H1 (cell line): ENCODE results near the gene VAV2. TPM values are rescaled to one million over a fixed set of nuclear protein-coding genes. Genes with fewer than 3 reads are reported as not detected.
A peak's percentile ranks its signal among the peaks of the same experiment; 100 is the strongest.

Experiments
- CTCF ChIA-PET: fragments of 300-600 bp; sonication (Branson Sonifier 250); formaldehyde crosslinking; loops from one replicate; lab custom pipeline; 2021; ENCODE audit not compliant: partially characterized antibody; lab: Charles Lee
- POLR2A ChIA-PET: fragments of 300-600 bp; sonication (Branson Sonifier 250); formaldehyde crosslinking; loops from one replicate; lab custom pipeline; 2021; ENCODE audit warnings: inconsistent platforms; ENCODE audit not compliant: partially characterized antibody; lab: Charles Lee
- DNase-seq, 2 experiments: peaks; one replicate each; pipeline versions ENCODE4 v3.0.0 to v3.0.0-alpha.2; 2010 to 2022; ENCODE audit warnings: low spot score in 2 of 2, low read depth in 1 of 2, mixed read lengths in 1 of 2
- FAIRE-seq: peaks from 2 replicates; lab custom pipeline; 2011; peaks lifted over from hg19 to GRCh38; lab: Jason Lieb, UNC
- H2AFZ ChIP-seq: 2 replicates; pipeline ENCODE4 v1.8.1; 2012; ENCODE audit warnings: low read length, inconsistent platforms
- H2AK5ac ChIP-seq: 2 replicates; pipeline ENCODE4 v1.6.1; 2013; ENCODE audit warnings: low read depth, low read length
- H2BK120ac ChIP-seq: replicated peaks from 2 replicates; pipeline ENCODE3; 2013; ENCODE audit warnings: low read depth, low read length, inconsistent platforms
- H2BK12ac ChIP-seq: 2 replicates; pipeline ENCODE4 v1.6.1; 2013; ENCODE audit warnings: low read depth, low read length
- H2BK15ac ChIP-seq: 2 replicates; pipeline ENCODE4 v1.6.1; 2013; ENCODE audit warnings: low read length
- H2BK20ac ChIP-seq: 2 replicates; pipeline ENCODE4 v1.6.1; 2013; ENCODE audit warnings: low read length
- H2BK5ac ChIP-seq: 2 replicates; pipeline ENCODE4 v1.6.1; 2013; ENCODE audit warnings: low read depth, low read length
- H3K14ac ChIP-seq: 2 replicates; pipeline ENCODE4 v1.6.1; 2013; ENCODE audit warnings: inconsistent platforms; ENCODE audit not compliant: insufficient read length
- H3K18ac ChIP-seq: 2 replicates; pipeline ENCODE4 v1.6.1; 2013; ENCODE audit warnings: low read length; ENCODE audit errors: extremely low read depth
- H3K23ac ChIP-seq: 2 replicates; pipeline ENCODE4 v1.6.1; 2013; ENCODE audit warnings: inconsistent platforms; ENCODE audit not compliant: insufficient read length
- H3K23me2 ChIP-seq: 2 replicates; pipeline ENCODE4 v1.6.1; 2013; ENCODE audit warnings: low read depth, low read length
- H3K27ac ChIP-seq: 2 replicates; pipeline ENCODE4 v1.6.1; 2011; ENCODE audit warnings: low read depth, low read length, inconsistent platforms
- H3K27me3 ChIP-seq, 4 experiments: replicated peaks in 1 of 4; 1 replicate in 1 of 4; 2 replicates in 3 of 4; pipeline versions ENCODE4 v1.6.1 to v1.8.1; 2011 to 2013; ENCODE audit warnings: low read length in 3 of 4, mild to moderate bottlenecking in 3 of 4, inconsistent platforms in 2 of 4, mixed read lengths in 2 of 4, moderate library complexity in 1 of 4; ENCODE audit not compliant: control insufficient read depth in 3 of 4, insufficient read depth in 3 of 4; ENCODE audit errors: extremely low read depth in 1 of 4
- H3K36me3 ChIP-seq, 4 experiments: 2 replicates each; pipeline versions ENCODE4 v1.6.1 to v1.8.1; 2011 to 2013; ENCODE audit warnings: mild to moderate bottlenecking in 4 of 4, low read length in 3 of 4, moderate library complexity in 2 of 4, control low read depth in 1 of 4, inconsistent platforms in 1 of 4; ENCODE audit not compliant: insufficient read depth in 4 of 4, control insufficient read depth in 2 of 4
- H3K4ac ChIP-seq: replicated peaks from 2 replicates; pipeline ENCODE3; 2013; ENCODE audit warnings: low read length, low read depth, mixed read lengths, inconsistent platforms; ENCODE audit not compliant: insufficient read length
- H3K4me1 ChIP-seq, 4 experiments: replicated peaks in 1 of 4; 1 replicate in 1 of 4; 2 replicates in 3 of 4; pipeline versions ENCODE4 v1.6.1 to v1.8.1; 2011 to 2013; ENCODE audit warnings: low read length in 3 of 4, inconsistent platforms in 2 of 4, mixed read lengths in 1 of 4; ENCODE audit not compliant: insufficient read depth in 4 of 4, control insufficient read depth in 3 of 4
- H3K4me2 ChIP-seq, 2 experiments: 2 replicates each; pipeline versions ENCODE4 v1.6.1 to v1.8.1; 2011 to 2013; ENCODE audit warnings: low read depth in 2 of 2, low read length in 2 of 2, control low read depth in 1 of 2, inconsistent platforms in 1 of 2, mild to moderate bottlenecking in 1 of 2; ENCODE audit not compliant: insufficient read depth in 1 of 2
- H3K4me3 ChIP-seq, 4 experiments: fragments of 200-600, 300-600 bp in 1 of 4; sonication (generic), shearing (Covaris generic), sonication (Bioruptor Twin) in 1 of 4; 2 replicates each; pipeline versions ENCODE4 v1.5.1 to v1.8.1; 2011 to 2016; ENCODE audit warnings: low read length in 4 of 4, low read depth in 3 of 4, control low read depth in 2 of 4, inconsistent platforms in 2 of 4, mild to moderate bottlenecking in 2 of 4, mixed read lengths in 1 of 4, moderate library complexity in 1 of 4; ENCODE audit not compliant: insufficient read depth in 2 of 4; ENCODE audit errors: extremely low read depth in 1 of 4
- H3K56ac ChIP-seq: replicated peaks from 2 replicates; pipeline ENCODE3; 2013; ENCODE audit warnings: low read depth, mild to moderate bottlenecking, mixed read lengths, low read length, inconsistent platforms; ENCODE audit not compliant: insufficient read length
- H3K79me1 ChIP-seq: 2 replicates; pipeline ENCODE4 v1.6.1; 2013; ENCODE audit warnings: low read depth, low read length, control low read depth
- H3K79me2 ChIP-seq, 2 experiments: 2 replicates each; pipeline versions ENCODE4 v1.6.1 to v1.8.1; 2012 to 2013; ENCODE audit warnings: low read length in 2 of 2, mild to moderate bottlenecking in 2 of 2, inconsistent platforms in 1 of 2; ENCODE audit not compliant: insufficient read depth in 2 of 2, control insufficient read depth in 1 of 2
- H3K9ac ChIP-seq, 4 experiments: replicated peaks in 1 of 4; 1 replicate in 1 of 4; 2 replicates in 3 of 4; pipeline versions ENCODE4 v1.6.1 to v1.8.1; 2011 to 2013; ENCODE audit warnings: low read depth in 3 of 4, low read length in 3 of 4, control low read depth in 2 of 4, mild to moderate bottlenecking in 2 of 4, moderate library complexity in 2 of 4, inconsistent platforms in 1 of 4; ENCODE audit errors: extremely low read depth in 1 of 4
- H3K9me3 ChIP-seq, 2 experiments: 2 replicates each; pipeline versions ENCODE4 v1.6.1 to v1.8.1; 2012 to 2013; ENCODE audit warnings: mild to moderate bottlenecking in 2 of 2, moderate library complexity in 2 of 2, control low read depth in 1 of 2, inconsistent platforms in 1 of 2, low read depth in 1 of 2, low read length in 1 of 2, mixed read lengths in 1 of 2; ENCODE audit not compliant: insufficient read depth in 2 of 2
- H4K20me1 ChIP-seq, 2 experiments: replicated peaks in 1 of 2; 2 replicates each; pipeline versions ENCODE3 to v1.8.1; 2011 to 2013; ENCODE audit warnings: inconsistent platforms in 2 of 2, low read length in 2 of 2, mild to moderate bottlenecking in 1 of 2; ENCODE audit not compliant: insufficient read depth in 2 of 2, control insufficient read depth in 1 of 2
- H4K5ac ChIP-seq: 2 replicates; pipeline ENCODE4 v1.6.1; 2013; ENCODE audit warnings: low read length, low read depth, mixed read lengths, inconsistent platforms; ENCODE audit not compliant: insufficient read length
- H4K8ac ChIP-seq: 2 replicates; pipeline ENCODE4 v1.8.0; 2013; ENCODE audit warnings: mild to moderate bottlenecking, moderate library complexity, low read length, inconsistent platforms; ENCODE audit not compliant: insufficient read depth; ENCODE audit errors: extremely low read depth
- H4K91ac ChIP-seq: replicated peaks from 2 replicates; pipeline ENCODE3; 2013; ENCODE audit warnings: low read length, mixed read lengths, inconsistent platforms; ENCODE audit not compliant: insufficient read length
- CTBP2 ChIP-seq: IDR thresholded peaks from 2 replicates; pipeline ENCODE4 v1.7.0; 2011; ENCODE audit warnings: borderline replicate concordance, mild to moderate bottlenecking, moderate library complexity, mixed read lengths, low read length; ENCODE audit not compliant: insufficient read depth, insufficient read length
- EP300 ChIP-seq, 2 experiments: IDR thresholded peaks; 1 replicate in 1 of 2; 2 replicates in 1 of 2; pipeline ENCODE4 v1.6.1; 2011 to 2012; ENCODE audit warnings: low read depth in 2 of 2, low read length in 2 of 2, mild to moderate bottlenecking in 2 of 2, borderline replicate concordance in 1 of 2, inconsistent platforms in 1 of 2, moderate library complexity in 1 of 2
- GTF2F1 ChIP-seq: IDR thresholded peaks from 2 replicates; pipeline ENCODE4 v1.6.1; 2012; ENCODE audit warnings: low read depth, low read length, improper control_type of control experiment, borderline replicate concordance
- MAFK ChIP-seq: IDR thresholded peaks from 2 replicates; pipeline ENCODE4 v1.6.1; 2012; ENCODE audit warnings: low read depth, mild to moderate bottlenecking, improper control_type of control experiment, low read length
- POLR2AphosphoS5 ChIP-seq: IDR thresholded peaks from 2 replicates; pipeline ENCODE4 v1.6.1; 2011; ENCODE audit warnings: low read depth, low read length
- SIRT6 ChIP-seq: IDR thresholded peaks from one replicate; pipeline ENCODE4 v1.7.1; 2012; ENCODE audit warnings: low read length, inconsistent platforms
- TAF7 ChIP-seq: optimal IDR thresholded peaks from 2 replicates; pipeline ENCODE3; 2011; ENCODE audit warnings: low read depth, mild to moderate bottlenecking, inconsistent platforms, low read length, moderate library complexity, borderline replicate concordance
- WGBS, 2 experiments: shearing (Covaris generic) in 1 of 2; methylation state at CpG; one replicate each; pipeline versions ENCODE4 v1.1.6 to v1.1.7; 2013 to 2015; ENCODE audit warnings: low lambda C conversion rate in 2 of 2, mixed read lengths in 2 of 2, inconsistent platforms in 1 of 2, low coverage in 1 of 2, missing lambda C conversion rate in 1 of 2; ENCODE audit not compliant: insufficient replicate concordance in 2 of 2, insufficient coverage in 1 of 2, insufficient read length in 1 of 2; ENCODE audit errors: extremely low coverage in 1 of 2, missing lambda C conversion rate in 1 of 2; 5-methylcytosine and 5-hydroxymethylcytosine counted together
- polyA plus RNA-seq, 7 experiments: library from polyadenylated mRNA; depleted of rRNA in 3 of 7; stranded (reverse) in 5 of 7; unstranded in 2 of 7; fragments of >200 nt in 5 of 7; fragments of 200-250 nt in 2 of 7; gene quantifications; 1 replicate in 5 of 7; 2 replicates in 1 of 7; 4 replicates in 1 of 7; pipeline versions ENCODE4 v1.2.1 to v1.2.3, GENCODE V29; 2011 to 2013; ENCODE audit warnings: missing spikeins in 2 of 7, mixed read lengths in 2 of 7
- total RNA-seq: library from RNA; stranded (reverse); fragmentation: NEBNext Ultra II Directional; extraction: Animal tissue kit (Norgen Biotek cat#: 25700); gene quantifications from 2 replicates; pipeline ENCODE4 v1.2.1, GENCODE V29; 2021
- TF ChIP-seq, protein P1 (sequence below): IDR thresholded peaks from 2 replicates; pipeline ENCODE4 v1.6.1; 2011; ENCODE audit warnings: low read depth, mild to moderate bottlenecking, low read length; ENCODE audit not compliant: insufficient read depth

The VAV2 gene
- total and polyA plus RNA-seq, 2 of the 8 experiments (the other 6 are each of a cell fraction or from before 2014, with no cell fraction given): 13.6 to 37.6 TPM

GRCh38 chr9:133881671-133882381 lies 110.3 kb downstream of the VAV2 start:
- Histone ChIP-seq H2BK12ac (peak overlapping the region; percentile 68; the same call in 1 of the 2 replicates), H3K56ac (no peak overlapping the region), H2BK20ac (0 out of 2 replicates have a peak overlapping the region, but pooled peaks have one; percentile 55), H3K79me2 (peaks cover 0 to 68% of the 10 kb centered on the region in 2 experiments; a peak in 2 of 4 replicates), H4K20me1 (peaks cover 4 to 6% of the 10 kb centered on the region in 2 experiments), H4K8ac (0 out of 2 replicates have a peak overlapping the region, but pooled peaks have one; percentile 41), H3K18ac (peak overlapping the region; percentile 78), H2AFZ (no peak overlapping the region), H3K4me3 (no peak overlapping the region), H2BK15ac (0 out of 2 replicates have a peak overlapping the region, but pooled peaks have one; percentile 31), H4K5ac (no peak overlapping the region), H2AK5ac (peak overlapping the region; percentile 95; the same call in 1 of the 2 replicates), H2BK120ac (no peak overlapping the region), H3K4ac (no peak overlapping the region), H3K79me1 (peaks cover 15% of the 10 kb centered on the region), H3K9ac (0 out of 7 replicates have a peak overlapping the region, but pooled peaks of 1 of the 4 experiments have one; percentile 8), H3K14ac (no peak overlapping the region), H4K91ac (peak overlapping the region; percentile 66), H3K27me3 (no peaks in the 10 kb centered on the region), H3K27ac (0 out of 2 replicates have a peak overlapping the region, but pooled peaks have one; percentile 35), H3K9me3 (no peaks in the 10 kb centered on the region), H3K23me2 (no peaks in the 10 kb centered on the region), H3K4me2 (no peak overlapping the region), H3K23ac (no peak overlapping the region), H3K36me3 (no peaks in the 10 kb centered on the region), H2BK5ac (peak overlapping the region; percentile 94), H3K4me1 (peaks cover 0 to 24% (median 13%) of the 10 kb centered on the region in 4 experiments; a peak in 6 of 7 replicates)
- FAIRE-seq (no peak), DNase-seq (no peak)
- POLR2A ChIA-PET: interaction anchor here (0.6 kb wide), 1 partner anchor 11 kb away, joined by 3 read pairs; no protein-coding TSS in a partner anchor
- CTCF ChIA-PET: interaction anchor here (0.9 to 4.2 kb wide), 2 partner anchors 87 to 112 kb away, joined by 3 to 16 read pairs; no protein-coding TSS in a partner anchor
- TF ChIP-seq POLR2AphosphoS5 (no peak), TAF7 (no peak), GTF2F1 (no peak), SIRT6 (no peak), MAFK (no peak), CTBP2 (no peak), EP300 (IDR thresholded peaks at IDR 0.05; ENCODE audit: borderline replicate concordance in 1 of 2, low read depth in 2 of 2, low read length in 2 of 2) (no peak)
- TF ChIP-seq, protein P1, sequence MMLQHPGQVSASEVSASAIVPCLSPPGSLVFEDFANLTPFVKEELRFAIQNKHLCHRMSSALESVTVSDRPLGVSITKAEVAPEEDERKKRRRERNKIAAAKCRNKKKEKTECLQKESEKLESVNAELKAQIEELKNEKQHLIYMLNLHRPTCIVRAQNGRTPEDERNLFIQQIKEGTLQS: no peak
- WGBS, 2 experiments: 85% methylated on average over 24 of the region's 24 CpGs; no CpG with 5 or more reads in 1 of the 2 experiments
